ENCODE results near the gene DUOXA1. TPM values are rescaled to one million over a fixed set of nuclear protein-coding genes. Genes with fewer than 3 reads are reported as not detected.

Gene DUOXA1
- total RNA-seq, 1 donor from 2014 or later: 3.2 TPM

DNA sequence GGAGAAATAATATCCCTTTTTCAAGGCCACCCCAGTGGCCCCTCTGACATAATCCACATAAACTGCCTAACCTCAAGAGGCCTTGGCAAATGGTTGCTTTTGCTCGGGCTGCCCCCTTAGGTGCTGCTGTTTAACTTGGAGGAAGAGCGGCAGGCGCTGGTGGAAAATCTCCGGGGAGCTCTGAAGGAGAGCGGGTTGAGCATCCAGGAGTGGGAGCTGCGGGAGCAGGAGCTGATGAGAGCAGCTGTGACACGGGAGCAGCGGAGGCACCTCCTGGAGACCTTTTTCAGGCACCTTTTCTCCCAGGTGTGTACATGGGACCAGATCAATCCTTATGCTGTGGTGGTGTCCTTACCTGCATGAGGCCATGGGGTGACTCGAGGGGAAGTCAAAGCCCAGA is 15.1 kb upstream of the DUOXA1 start:
- DNase-seq (ENCODE audit: extremely low spot score, unreplicated experiment): no peak
- H3K27me3 Mint-ChIP-seq: no peaks in the 10 kb centered on the region
- no peak overlapping the region for H3K27ac Mint-ChIP-seq
- H3K4me1 Mint-ChIP-seq (ENCODE audit: unreplicated experiment): peaks cover 14% of the 10 kb centered on the region
- H3K4me3 Mint-ChIP-seq: no peak overlapping the region
- no peaks in the 10 kb centered on the region for H3K36me3 Mint-ChIP-seq
- TF ChIP-seq, protein P1, sequence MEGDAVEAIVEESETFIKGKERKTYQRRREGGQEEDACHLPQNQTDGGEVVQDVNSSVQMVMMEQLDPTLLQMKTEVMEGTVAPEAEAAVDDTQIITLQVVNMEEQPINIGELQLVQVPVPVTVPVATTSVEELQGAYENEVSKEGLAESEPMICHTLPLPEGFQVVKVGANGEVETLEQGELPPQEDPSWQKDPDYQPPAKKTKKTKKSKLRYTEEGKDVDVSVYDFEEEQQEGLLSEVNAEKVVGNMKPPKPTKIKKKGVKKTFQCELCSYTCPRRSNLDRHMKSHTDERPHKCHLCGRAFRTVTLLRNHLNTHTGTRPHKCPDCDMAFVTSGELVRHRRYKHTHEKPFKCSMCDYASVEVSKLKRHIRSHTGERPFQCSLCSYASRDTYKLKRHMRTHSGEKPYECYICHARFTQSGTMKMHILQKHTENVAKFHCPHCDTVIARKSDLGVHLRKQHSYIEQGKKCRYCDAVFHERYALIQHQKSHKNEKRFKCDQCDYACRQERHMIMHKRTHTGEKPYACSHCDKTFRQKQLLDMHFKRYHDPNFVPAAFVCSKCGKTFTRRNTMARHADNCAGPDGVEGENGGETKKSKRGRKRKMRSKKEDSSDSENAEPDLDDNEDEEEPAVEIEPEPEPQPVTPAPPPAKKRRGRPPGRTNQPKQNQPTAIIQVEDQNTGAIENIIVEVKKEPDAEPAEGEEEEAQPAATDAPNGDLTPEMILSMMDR (conservative IDR thresholded peaks at IDR 0.05): no peak
- H3K9me3 Mint-ChIP-seq: no peaks in the 10 kb centered on the region

DNA sequence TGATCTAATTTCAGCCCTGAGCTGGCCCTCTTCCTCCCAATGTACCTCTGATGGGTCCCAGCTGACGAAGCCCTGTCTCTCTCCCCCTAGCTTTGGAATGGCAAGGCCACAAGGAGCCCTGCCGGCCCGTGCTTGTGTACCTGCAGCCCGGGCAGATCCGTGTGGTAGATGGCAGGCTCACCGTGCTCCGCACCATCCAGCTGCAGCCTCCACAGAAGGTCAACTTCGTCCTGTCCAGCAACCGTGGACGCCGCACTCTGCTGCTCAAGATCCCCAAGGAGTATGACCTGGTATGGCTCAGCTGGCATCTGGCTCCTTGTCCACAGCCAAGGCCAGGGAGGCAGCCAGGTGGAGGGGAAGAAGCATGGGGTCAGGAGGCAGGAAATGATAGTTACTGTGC is 14.3 kb upstream of the DUOXA1 start:
- no peak overlapping the region for H3K4me3 Mint-ChIP-seq
- H3K4me1 Mint-ChIP-seq (ENCODE audit: unreplicated experiment): peaks cover 13% of the 10 kb centered on the region
- H3K36me3 Mint-ChIP-seq: no peaks in the 10 kb centered on the region
- H3K27me3 Mint-ChIP-seq: no peaks in the 10 kb centered on the region
- H3K27ac Mint-ChIP-seq: no peak overlapping the region
- TF ChIP-seq, protein P1 (conservative IDR thresholded peaks at IDR 0.05): no peak
- H3K9me3 Mint-ChIP-seq: no peaks in the 10 kb centered on the region
- DNase-seq (ENCODE audit: extremely low spot score, unreplicated experiment): no peak

DNA sequence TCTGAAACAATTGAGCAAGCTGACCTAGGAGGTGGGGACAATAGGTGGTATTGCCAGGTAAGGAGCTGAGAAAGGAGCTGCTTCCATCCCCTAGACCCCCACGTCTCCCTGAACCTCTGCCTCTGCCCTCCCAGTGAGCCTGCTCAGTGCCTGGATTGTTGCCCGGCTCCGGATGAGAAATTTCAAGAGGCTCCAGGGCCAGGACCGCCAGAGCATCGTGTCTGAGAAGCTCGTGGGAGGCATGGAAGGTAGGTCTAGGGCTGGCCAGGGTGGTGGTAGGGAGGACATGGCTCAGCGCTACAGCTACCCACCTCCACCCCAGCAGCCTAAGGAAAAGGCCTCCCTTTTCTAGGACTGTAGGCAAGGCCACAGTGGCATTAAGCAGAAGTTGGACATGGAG is 13.4 kb upstream of the DUOXA1 start:
- H3K27me3 Mint-ChIP-seq: peaks cover 4% of the 10 kb centered on the region
- TF ChIP-seq, protein P1 (conservative IDR thresholded peaks at IDR 0.05): no peak
- no peaks in the 10 kb centered on the region for H3K9me3 Mint-ChIP-seq
- DNase-seq (ENCODE audit: extremely low spot score, unreplicated experiment): no peak
- H3K36me3 Mint-ChIP-seq: no peaks in the 10 kb centered on the region
- H3K27ac Mint-ChIP-seq: no peak overlapping the region
- H3K4me1 Mint-ChIP-seq (ENCODE audit: unreplicated experiment): peaks cover 10% of the 10 kb centered on the region
- H3K4me3 Mint-ChIP-seq: no peak overlapping the region

DNA sequence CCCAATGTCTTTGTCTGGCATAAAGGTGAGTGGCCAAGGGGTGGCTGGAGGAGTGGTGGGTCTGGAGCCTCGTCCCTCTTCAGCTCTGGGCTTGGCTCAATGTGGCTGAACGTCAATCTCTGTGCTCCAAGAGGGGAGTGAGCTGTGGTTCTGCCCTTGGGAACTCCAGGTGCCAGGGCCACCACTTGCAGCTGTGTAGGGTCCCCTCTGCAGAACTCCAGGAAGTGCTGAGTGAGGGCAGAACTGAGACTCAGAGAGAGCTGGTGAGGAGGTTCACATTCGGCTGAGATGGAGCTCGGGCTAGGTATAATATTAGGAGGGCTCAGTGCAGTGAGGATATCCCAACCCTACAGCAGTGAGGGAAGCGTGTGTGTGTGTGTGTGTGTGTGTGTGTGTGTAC is 11.7 kb upstream of the DUOXA1 start:
- no peaks in the 10 kb centered on the region for H3K36me3 Mint-ChIP-seq
- DNase-seq (ENCODE audit: extremely low spot score, unreplicated experiment): no peak
- H3K4me1 Mint-ChIP-seq (ENCODE audit: unreplicated experiment): peaks cover 10% of the 10 kb centered on the region
- no peak overlapping the region for H3K4me3 Mint-ChIP-seq
- H3K27me3 Mint-ChIP-seq: peaks cover 9% of the 10 kb centered on the region
- H3K27ac Mint-ChIP-seq: no peak overlapping the region
- H3K9me3 Mint-ChIP-seq: no peaks in the 10 kb centered on the region
- TF ChIP-seq, protein P1 (conservative IDR thresholded peaks at IDR 0.05): no peak

DNA sequence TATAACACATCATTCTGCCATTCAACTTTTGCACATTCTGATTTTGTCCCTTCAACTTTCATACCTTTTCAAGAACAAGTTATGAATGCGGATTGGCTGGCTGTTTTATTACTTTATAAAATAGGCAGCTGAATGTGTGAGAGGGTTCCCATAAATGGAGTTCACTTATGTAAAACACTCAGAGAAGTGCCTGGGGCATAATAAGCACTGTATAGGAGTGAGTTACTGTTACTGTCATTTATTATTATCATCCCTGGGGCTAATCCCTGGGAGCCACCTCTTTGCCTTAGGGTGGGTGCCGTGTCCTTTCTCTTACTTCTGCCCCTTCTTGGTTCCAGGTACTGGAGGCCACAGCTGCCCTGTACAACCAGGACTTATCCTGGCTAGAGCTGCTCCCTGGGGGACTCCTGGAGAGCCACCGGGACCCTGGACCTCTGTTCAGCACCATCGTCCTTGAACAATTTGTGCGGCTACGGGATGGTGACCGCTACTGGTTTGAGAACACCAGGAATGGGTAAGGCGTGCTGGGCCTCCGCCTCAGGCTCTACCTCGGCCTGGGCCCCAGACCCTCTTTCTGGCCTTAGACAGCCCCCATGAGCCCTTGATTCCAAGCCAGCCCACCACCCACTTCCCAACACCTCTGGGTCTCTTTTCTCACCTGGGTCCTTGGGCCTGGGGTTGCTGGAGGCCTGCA is 11.0 kb upstream of the DUOXA1 start:
- no peak overlapping the region for H3K27ac Mint-ChIP-seq
- H3K4me3 Mint-ChIP-seq: no peak overlapping the region
- H3K36me3 Mint-ChIP-seq: no peaks in the 10 kb centered on the region

More for the DNA sequence above, 11.0 kb upstream of the DUOXA1 start:
- no peak for DNase-seq (ENCODE audit: extremely low spot score, unreplicated experiment)
- H3K27me3 Mint-ChIP-seq: peaks cover 13% of the 10 kb centered on the region
- peaks cover 4% of the 10 kb centered on the region for H3K4me1 Mint-ChIP-seq (ENCODE audit: unreplicated experiment)
- no peaks in the 10 kb centered on the region for H3K9me3 Mint-ChIP-seq
- TF ChIP-seq, protein P1 (conservative IDR thresholded peaks at IDR 0.05): no peak
